BLaER1 treated with 17β-estradiol and CSF1 and Interleukin-3, amounts not matched to agents 10 nM and 100 nM (cell line): Measurements from ENCODE around the gene SERINC2.

Experiments
- H3K27ac ChIP-seq, 11 experiments: shearing (Covaris generic); formaldehyde crosslinking; 2 replicates each; pipeline ENCODE4 v1.8.1; 2022
- H3K27me3 ChIP-seq, 11 experiments: shearing (Covaris generic); formaldehyde crosslinking; 2 replicates each; pipeline ENCODE4 v1.8.1; 2022
- H3K36me3 ChIP-seq, 11 experiments: shearing (Covaris generic); formaldehyde crosslinking; 2 replicates each; pipeline ENCODE4 v1.8.1; 2022
- H3K4me1 ChIP-seq, 10 experiments: shearing (Covaris generic); formaldehyde crosslinking; 2 replicates each; pipeline ENCODE4 v1.8.1; 2022
- H3K4me2 ChIP-seq, 11 experiments: shearing (Covaris generic); formaldehyde crosslinking; 2 replicates each; pipeline ENCODE4 v1.8.1; 2022
- H3K4me3 ChIP-seq, 10 experiments: shearing (Covaris generic); formaldehyde crosslinking; 2 replicates each; pipeline ENCODE4 v1.8.1; 2022
- H3K9ac ChIP-seq, 11 experiments: shearing (Covaris generic); formaldehyde crosslinking; 2 replicates each; pipeline ENCODE4 v1.8.1; 2022
- H3K9me3 ChIP-seq, 11 experiments: shearing (Covaris generic); formaldehyde crosslinking; replicated peaks in 1 of 11; 2 replicates each; pipeline ENCODE4 v1.8.1; 2022
- H4K20me1 ChIP-seq, 11 experiments: shearing (Covaris generic); formaldehyde crosslinking; 2 replicates each; pipeline ENCODE4 v1.8.1; 2022
- Cebpa-rat ChIP-seq, 11 experiments: shearing (Covaris generic); IDR thresholded peaks; 2 replicates each; pipeline ENCODE4 v1.8.1; 2022

Gene SERINC2

DNA sequence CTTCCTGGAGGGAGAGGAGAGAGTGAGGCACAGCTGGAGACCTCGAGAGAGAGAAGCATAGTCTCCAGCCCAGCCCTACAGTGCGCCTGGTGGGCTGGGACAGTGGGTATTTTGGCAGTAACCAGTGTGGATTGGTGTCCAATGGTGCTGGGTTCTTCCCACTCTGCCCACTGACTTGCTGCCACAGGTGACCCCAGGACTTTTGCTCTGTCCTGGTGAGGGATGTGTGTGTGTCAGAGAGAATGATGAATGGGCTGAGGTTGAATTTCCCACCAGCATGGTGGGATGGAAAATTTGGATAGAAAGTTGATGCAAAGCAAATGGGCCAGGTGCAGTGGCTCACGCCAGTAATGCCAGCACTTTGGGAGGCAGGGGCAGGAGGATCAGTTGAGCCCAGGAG, 26.3 kb downstream of the SERINC2 start:
- Histone ChIP-seq H3K4me1 (peaks cover 8 to 33% (median 16%) of the 10 kb centered on the region in 10 experiments), H3K36me3 (no peaks in the 10 kb centered on the region), H3K9me3 (peaks cover 12 to 17% (median 16%) of the 10 kb centered on the region in 11 experiments), H3K4me3 (no peak overlapping the region), H3K27me3 (no peaks in the 10 kb centered on the region), H3K27ac (no peak overlapping the region), H3K9ac (no peak overlapping the region), H3K4me2 (peak overlapping the region in 4 of 11 experiments; percentile 12 to 32 (median 24); a peak in 4 of 22 replicates), H4K20me1 (no peaks in the 10 kb centered on the region)
- TF ChIP-seq Cebpa-rat (IDR thresholded peaks at IDR 0.05) = no peak

- Histone ChIP-seq H3K27ac (no peak overlapping the region), H4K20me1 (no peaks in the 10 kb centered on the region), H3K9me3 (peaks cover 13 to 22% (median 17%) of the 10 kb centered on the region in 11 experiments), H3K27me3 (no peaks in the 10 kb centered on the region), H3K4me3 (no peak overlapping the region), H3K36me3 (no peaks in the 10 kb centered on the region), H3K4me1 (peaks cover 0 to 36% (median 16%) of the 10 kb centered on the region in 10 experiments; a peak in 15 of 20 replicates), H3K4me2 (peak overlapping the region in 1 of 11 experiments; percentile 11; a peak in 1 of 22 replicates), H3K9ac (no peak overlapping the region)
- no peak for TF ChIP-seq Cebpa-rat (IDR thresholded peaks at IDR 0.05)
These were observed 28.1 kb downstream of the SERINC2 start for GRCh38 chr1:31441073-31441472.

GRCh38 chr1:31441558-31441957, 28.5 kb downstream of the SERINC2 start:
- Histone ChIP-seq H3K9me3 (peaks cover 13 to 26% (median 17%) of the 10 kb centered on the region in 11 experiments), H3K36me3 (no peaks in the 10 kb centered on the region), H3K9ac (no peak overlapping the region), H4K20me1 (no peaks in the 10 kb centered on the region), H3K4me2 (peak overlapping the region in 1 of 11 experiments; percentile 11; a peak in 1 of 22 replicates), H3K27ac (no peak overlapping the region), H3K4me3 (no peak overlapping the region), H3K4me1 (peaks cover 0 to 36% (median 16%) of the 10 kb centered on the region in 10 experiments; a peak in 15 of 20 replicates), H3K27me3 (no peaks in the 10 kb centered on the region)
- TF ChIP-seq Cebpa-rat (IDR thresholded peaks at IDR 0.05) = no peak

DNA sequence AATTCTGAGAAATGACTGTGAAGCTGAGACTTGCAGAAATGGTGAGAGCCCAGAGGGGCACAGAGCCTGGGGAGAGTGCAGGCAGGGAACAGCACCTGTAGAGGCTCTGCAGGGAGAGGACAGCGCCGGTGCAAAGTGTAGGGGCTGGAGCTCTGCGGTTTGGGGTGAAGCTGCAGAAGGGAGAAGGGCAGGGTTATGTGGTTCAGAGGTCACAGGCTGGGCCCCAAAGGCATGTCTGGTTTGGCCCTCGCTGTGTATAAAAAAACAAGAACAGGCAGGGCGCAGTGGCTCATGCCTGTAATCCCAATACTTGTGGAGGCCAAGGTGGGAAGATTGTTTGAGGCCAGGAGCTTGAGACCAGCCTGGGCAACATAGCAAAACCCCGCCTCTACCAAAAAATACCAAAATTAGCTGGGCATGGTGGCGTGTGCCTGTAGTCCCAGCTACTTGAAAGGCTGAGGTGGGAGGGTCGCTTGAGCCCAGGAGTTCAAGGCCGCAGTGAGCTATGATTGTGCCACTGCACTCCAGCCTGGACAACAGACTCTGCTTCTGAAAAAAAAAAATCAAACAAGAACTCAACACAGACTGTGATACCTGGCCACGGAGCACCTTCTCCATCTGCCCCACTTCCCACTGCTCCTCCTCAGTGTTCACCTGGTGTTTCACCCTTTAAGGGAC, 29.1 kb downstream of the SERINC2 start:
- no peak overlapping the region for H3K27ac ChIP-seq
- H3K4me2 ChIP-seq = no peak overlapping the region
- H3K9me3 ChIP-seq = peaks cover 13 to 26% (median 17%) of the 10 kb centered on the region in 11 experiments
- no peaks in the 10 kb centered on the region for H3K36me3 ChIP-seq
- H3K4me1 ChIP-seq = peaks cover 0 to 36% (median 16%) of the 10 kb centered on the region in 10 experiments; a peak in 15 of 20 replicates
- no peaks in the 10 kb centered on the region for H4K20me1 ChIP-seq
- H3K9ac ChIP-seq = no peak overlapping the region
- no peaks in the 10 kb centered on the region for H3K27me3 ChIP-seq
- no peak for TF ChIP-seq Cebpa-rat (IDR thresholded peaks at IDR 0.05)
- no peak overlapping the region for H3K4me3 ChIP-seq

DNA sequence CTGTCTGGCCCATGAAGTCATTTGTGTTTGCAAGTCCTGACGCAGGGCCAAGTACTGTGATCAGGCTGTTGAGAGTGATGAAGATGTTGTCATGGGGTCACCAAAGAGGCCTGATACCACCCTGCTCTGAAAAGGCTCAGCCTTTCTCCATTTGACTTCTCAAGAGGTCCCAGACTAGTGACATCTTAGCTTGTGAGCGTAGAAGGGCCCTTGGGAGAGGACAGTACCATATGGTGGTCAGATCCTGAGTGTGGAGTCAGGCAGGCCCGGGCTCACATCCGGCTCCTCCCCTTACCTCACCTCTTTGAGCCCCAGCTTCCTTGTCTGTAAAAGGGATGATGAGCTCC, 29.6 kb downstream of the SERINC2 start:
- no peaks in the 10 kb centered on the region for H3K36me3 ChIP-seq
- H4K20me1 ChIP-seq = no peaks in the 10 kb centered on the region
- no peak overlapping the region for H3K27ac ChIP-seq
- no peak overlapping the region for H3K9ac ChIP-seq
- H3K27me3 ChIP-seq = no peaks in the 10 kb centered on the region
- H3K4me2 ChIP-seq = no peak overlapping the region
- peaks cover 0 to 36% (median 16%) of the 10 kb centered on the region in 10 experiments; a peak in 15 of 20 replicates for H3K4me1 ChIP-seq
- TF ChIP-seq Cebpa-rat (IDR thresholded peaks at IDR 0.05) = no peak
- H3K9me3 ChIP-seq = peaks cover 13 to 29% (median 17%) of the 10 kb centered on the region in 11 experiments
- H3K4me3 ChIP-seq = no peak overlapping the region

DNA sequence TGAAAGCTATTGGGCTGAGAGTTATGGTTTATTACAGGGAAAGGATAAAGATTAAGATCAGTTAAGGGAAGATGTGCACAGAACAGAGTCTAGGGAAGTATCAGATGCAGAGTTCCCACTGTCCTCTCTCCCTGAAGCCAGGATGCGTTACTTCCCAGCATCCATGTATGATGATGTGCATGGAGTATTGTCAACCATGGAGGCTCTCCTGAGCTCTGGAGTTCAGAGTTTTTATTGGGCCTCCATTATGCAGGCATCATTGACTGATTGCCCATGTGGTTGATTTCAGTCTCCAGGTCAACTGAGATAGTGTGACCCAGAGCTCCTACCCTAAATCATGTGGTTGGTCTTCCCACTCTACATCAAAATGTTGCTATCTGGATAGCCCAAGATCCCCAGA, 30.7 kb downstream of the SERINC2 start:
- no peak for TF ChIP-seq Cebpa-rat (IDR thresholded peaks at IDR 0.05)
- Histone ChIP-seq H3K9ac (no peak overlapping the region), H3K9me3 (peaks cover 13 to 37% (median 17%) of the 10 kb centered on the region in 11 experiments)

GRCh38 chr1:31444725-31445448, 31.9 kb downstream of the SERINC2 start:
- H3K36me3 ChIP-seq = no peaks in the 10 kb centered on the region
- peaks cover 13 to 37% (median 17%) of the 10 kb centered on the region in 11 experiments for H3K9me3 ChIP-seq
- H3K4me3 ChIP-seq = no peak overlapping the region
- H3K9ac ChIP-seq = no peak overlapping the region
- TF ChIP-seq Cebpa-rat (IDR thresholded peaks at IDR 0.05) = 0 out of 22 replicates have a peak, but pooled peaks of 1 of the 11 experiments have one; percentile 17
- no peaks in the 10 kb centered on the region for H4K20me1 ChIP-seq
- H3K27ac ChIP-seq = peak overlapping the region in 5 of 11 experiments; percentile 1 to 49 (median 19); a peak in 5 of 22 replicates
- no peaks in the 10 kb centered on the region for H3K27me3 ChIP-seq
- H3K4me1 ChIP-seq = peaks cover 0 to 29% (median 14%) of the 10 kb centered on the region in 10 experiments; a peak in 15 of 20 replicates
- peak overlapping the region in 9 of 11 experiments; percentile 4 to 70 (median 56); a peak in 16 of 22 replicates for H3K4me2 ChIP-seq

More for the DNA sequence above, 30.7 kb downstream of the SERINC2 start:
- Histone ChIP-seq H3K4me1 (peaks cover 0 to 36% (median 16%) of the 10 kb centered on the region in 10 experiments; a peak in 15 of 20 replicates), H3K27ac (peak overlapping the region in 1 of 11 experiments; percentile 19; a peak in 1 of 22 replicates), H4K20me1 (no peaks in the 10 kb centered on the region), H3K27me3 (no peaks in the 10 kb centered on the region), H3K4me3 (no peak overlapping the region), H3K36me3 (no peaks in the 10 kb centered on the region), H3K4me2 (no peak overlapping the region)

DNA sequence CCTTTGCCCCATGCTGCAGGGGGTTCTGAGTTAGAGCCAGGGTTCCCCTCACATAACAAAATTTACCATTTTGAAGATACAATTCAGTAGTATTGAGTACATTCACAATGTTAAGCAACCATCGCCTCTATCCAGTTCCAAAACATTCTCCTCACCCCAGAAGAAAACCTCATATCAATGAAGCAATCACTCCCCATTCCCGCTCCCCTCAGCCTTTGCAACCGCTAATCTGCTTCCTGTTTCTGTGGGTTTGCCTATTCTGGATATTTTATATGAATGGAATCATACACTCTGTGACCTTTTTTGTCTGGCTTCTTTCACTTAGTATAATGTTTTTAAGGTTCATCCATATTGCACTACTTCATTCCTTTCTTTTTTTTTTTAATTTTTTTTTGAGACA, 32.9 kb downstream of the SERINC2 start:
- Histone ChIP-seq H3K36me3 (no peaks in the 10 kb centered on the region), H3K4me2 (peak overlapping the region in 5 of 11 experiments; percentile 14 to 66 (median 35); a peak in 5 of 22 replicates), H3K9ac (no peak overlapping the region; a peak in 1 of 22 replicates), H3K27me3 (no peaks in the 10 kb centered on the region), H3K4me1 (peaks cover 0 to 21% (median 14%) of the 10 kb centered on the region in 10 experiments; a peak in 15 of 20 replicates), H4K20me1 (no peaks in the 10 kb centered on the region), H3K27ac (peak overlapping the region in 2 of 11 experiments; percentile 32 to 35; a peak in 1 of 22 replicates), H3K9me3 (peaks cover 15 to 43% (median 23%) of the 10 kb centered on the region in 11 experiments), H3K4me3 (no peak overlapping the region)
- TF ChIP-seq Cebpa-rat (IDR thresholded peaks at IDR 0.05) = no peak

DNA sequence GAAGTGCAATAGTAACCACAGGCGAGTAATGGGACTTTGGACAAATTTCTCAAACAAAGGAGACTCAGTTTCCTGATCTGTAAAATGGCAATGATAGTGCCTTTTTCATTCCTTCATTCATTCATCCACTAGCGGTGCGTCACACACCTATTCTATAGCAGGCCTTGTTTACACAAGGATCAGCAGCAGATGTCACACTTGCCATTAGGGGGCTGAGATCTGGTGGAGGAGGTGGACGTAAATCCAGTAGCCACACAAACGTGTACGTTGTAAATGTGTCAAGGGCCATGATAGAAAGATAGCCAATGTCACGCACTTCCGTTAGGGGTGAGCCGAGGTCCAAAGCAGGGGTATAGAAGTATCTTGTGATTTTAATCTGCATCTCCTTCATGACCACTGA, 34.2 kb downstream of the SERINC2 start:
- Histone ChIP-seq H3K4me1 (peaks cover 0 to 18% (median 14%) of the 10 kb centered on the region in 10 experiments; a peak in 15 of 20 replicates), H3K9me3 (peaks cover 27 to 56% (median 36%) of the 10 kb centered on the region in 11 experiments), H3K9ac (no peak overlapping the region), H3K27ac (no peak overlapping the region), H3K36me3 (no peaks in the 10 kb centered on the region), H3K4me2 (no peak overlapping the region), H3K27me3 (no peaks in the 10 kb centered on the region), H4K20me1 (no peaks in the 10 kb centered on the region), H3K4me3 (no peak overlapping the region)
- no peak for TF ChIP-seq Cebpa-rat (IDR thresholded peaks at IDR 0.05)
